IMR-90 (cell line): ENCODE data around the gene HIPK3. TPM values are rescaled to one million over a fixed set of nuclear protein-coding genes. Genes with fewer than 3 reads are reported as not detected.

ENCODE experiments used
- ATAC-seq: fragments of 200-7000 bp; cut with Tn5 transposase; 2 replicates; pipeline ENCODE4 v1.9.1; 2020; ENCODE audit warnings: low read depth, mild to moderate bottlenecking, moderate library complexity
- BruUV-seq: library from RNA; stranded (reverse); fragments of 400-500 nt; replicated peaks from 2 replicates; lab custom pipeline; 2021; lab: Mats Ljungman, UMichigan
- CTCF ChIA-PET: fragments of 300-600 bp; formaldehyde crosslinking; extraction: SDS; loops from one replicate; lab custom pipeline; 2021; ENCODE audit warnings: antibody characterized with exemption; lab: Yijun Ruan, JAX
- POLR2A ChIA-PET: fragments of 300-600 bp; sonication (Branson Sonifier 250); formaldehyde crosslinking; loops from one replicate; lab custom pipeline; 2022; ENCODE audit warnings: antibody characterized with exemption; ENCODE audit not compliant: unreplicated experiment; lab: Charles Lee
- DNase-seq: peaks from one replicate; pipeline ENCODE4 v3.0.0; 2013
- H2AFZ ChIP-seq: replicated peaks from 2 replicates; pipeline ENCODE3; 2013; ENCODE audit warnings: low read length, mild to moderate bottlenecking; ENCODE audit not compliant: poor library complexity
- H2AK5ac ChIP-seq: 2 replicates; pipeline ENCODE4 v1.6.1; 2013; ENCODE audit warnings: low read depth, low read length, inconsistent platforms
- H2AK9ac ChIP-seq: replicated peaks from 2 replicates; pipeline ENCODE3; 2013; ENCODE audit warnings: mild to moderate bottlenecking, low read depth, low read length, moderate library complexity; ENCODE audit not compliant: poor library complexity
- H2BK120ac ChIP-seq: 2 replicates; pipeline ENCODE4 v1.6.1; 2013; ENCODE audit warnings: low read depth, low read length, inconsistent platforms
- H2BK15ac ChIP-seq: 3 replicates; pipeline ENCODE4 v1.6.1; 2013; ENCODE audit warnings: low read depth, low read length, inconsistent platforms
- H2BK20ac ChIP-seq: 2 replicates; pipeline ENCODE4 v1.6.1; 2013; ENCODE audit warnings: low read depth, mild to moderate bottlenecking, inconsistent platforms, low read length, moderate library complexity
- H2BK5ac ChIP-seq: 2 replicates; pipeline ENCODE4 v1.6.1; 2013; ENCODE audit warnings: mild to moderate bottlenecking, low read depth, low read length, inconsistent platforms; ENCODE audit not compliant: poor library complexity, severe bottlenecking
- H3K14ac ChIP-seq: replicated peaks from 2 replicates; pipeline ENCODE4 v1.6.1; 2013; ENCODE audit warnings: low read depth, low read length, inconsistent platforms
- H3K18ac ChIP-seq: 2 replicates; pipeline ENCODE4 v1.6.1; 2013; ENCODE audit warnings: low read depth, low read length, control low read depth
- H3K23ac ChIP-seq: 2 replicates; pipeline ENCODE4 v1.6.1; 2013; ENCODE audit warnings: low read depth, low read length, inconsistent platforms
- H3K27ac ChIP-seq: 2 replicates; pipeline ENCODE4 v1.5.1; 2013; ENCODE audit warnings: mild to moderate bottlenecking, control low read depth, low read length; ENCODE audit not compliant: insufficient read depth
- H3K27me3 ChIP-seq: 2 replicates; pipeline ENCODE4 v1.6.1; 2013; ENCODE audit warnings: low read length; ENCODE audit not compliant: control insufficient read depth, insufficient read depth
- H3K36me3 ChIP-seq: 2 replicates; pipeline ENCODE4 v1.6.1; 2013; ENCODE audit warnings: low read length, mixed read lengths; ENCODE audit not compliant: control insufficient read depth, insufficient read depth
- H3K4ac ChIP-seq: 2 replicates; pipeline ENCODE4 v1.6.1; 2013; ENCODE audit warnings: low read depth, low read length, inconsistent platforms
- H3K4me1 ChIP-seq: 2 replicates; pipeline ENCODE4 v1.6.1; 2013; ENCODE audit warnings: low read length, mixed read lengths; ENCODE audit not compliant: control insufficient read depth, insufficient read depth
- H3K4me2 ChIP-seq: 2 replicates; pipeline ENCODE4 v1.6.1; 2013; ENCODE audit warnings: low read depth, mild to moderate bottlenecking, control low read depth, low read length, moderate library complexity
- H3K4me3 ChIP-seq: 2 replicates; pipeline ENCODE4 v1.5.1; 2013; ENCODE audit warnings: low read depth, mild to moderate bottlenecking, control low read depth, low read length, moderate library complexity; ENCODE audit not compliant: insufficient read depth
- H3K56ac ChIP-seq: 2 replicates; pipeline ENCODE4 v1.6.1; 2013; ENCODE audit warnings: low read length, inconsistent platforms; ENCODE audit not compliant: insufficient read depth; ENCODE audit errors: extremely low read depth
- H3K79me1 ChIP-seq, 2 experiments: 2 replicates each; pipeline ENCODE4 v1.6.1; 2013; ENCODE audit warnings: low read length in 2 of 2, inconsistent platforms in 1 of 2, low read depth in 1 of 2
- H3K9ac ChIP-seq: 2 replicates; pipeline ENCODE4 v1.6.1; 2013; ENCODE audit warnings: low read depth, low read length, control low read depth
- H3K9me1 ChIP-seq: 2 replicates; pipeline ENCODE4 v1.6.1; 2013; ENCODE audit warnings: low read length, inconsistent platforms; ENCODE audit not compliant: insufficient read depth
- H3K9me3 ChIP-seq: 2 replicates; pipeline ENCODE4 v1.6.1; 2013; ENCODE audit warnings: low read length; ENCODE audit not compliant: control insufficient read depth, insufficient read depth
- H4K20me1 ChIP-seq: 2 replicates; pipeline ENCODE4 v1.6.1; 2013; ENCODE audit warnings: low read length, inconsistent platforms; ENCODE audit not compliant: insufficient read depth
- H4K5ac ChIP-seq: 2 replicates; pipeline ENCODE4 v1.6.1; 2013; ENCODE audit warnings: mild to moderate bottlenecking, low read depth, low read length, control low read depth
- H4K8ac ChIP-seq, 2 experiments: 2 replicates each; pipeline ENCODE4 v1.6.1; 2013; ENCODE audit warnings: low read depth in 2 of 2, low read length in 2 of 2, control low read depth in 1 of 2, inconsistent platforms in 1 of 2
- H4K91ac ChIP-seq: 2 replicates; pipeline ENCODE4 v1.6.1; 2013; ENCODE audit warnings: low read depth, low read length, inconsistent platforms; ENCODE audit not compliant: insufficient read depth
- BHLHE40 ChIP-seq: fragments of 150-350 bp; IDR thresholded peaks from 2 replicates; pipeline ENCODE4 v1.6.1; 2016; ENCODE audit warnings: mild to moderate bottlenecking, low read depth, low read length
- CEBPB ChIP-seq: IDR thresholded peaks from 2 replicates; pipeline ENCODE4 v1.6.1; 2012; ENCODE audit warnings: low read depth, low read length, improper control_type of control experiment
- CHD1 ChIP-seq: IDR thresholded peaks from 2 replicates; pipeline ENCODE4 v1.6.1; 2012; ENCODE audit warnings: low read depth, low read length, improper control_type of control experiment
- CTCF ChIP-seq: conservative IDR thresholded peaks from 2 replicates; pipeline ENCODE4 v1.5.1; 2012; ENCODE audit warnings: mild to moderate bottlenecking, low read depth, low read length, improper control_type of control experiment
- ELK1 ChIP-seq: fragments of 150-350 bp; IDR thresholded peaks from 2 replicates; pipeline ENCODE4 v1.6.1; 2016; ENCODE audit warnings: low read depth, mild to moderate bottlenecking, low read length, moderate library complexity, borderline replicate concordance
- FOS ChIP-seq: fragments of 150-350 bp; IDR thresholded peaks from 2 replicates; pipeline ENCODE4 v1.6.1; 2016; ENCODE audit warnings: low read depth, low read length
- MAFK ChIP-seq: IDR thresholded peaks from 2 replicates; pipeline ENCODE4 v1.6.1; 2012; ENCODE audit warnings: low read depth, low read length, improper control_type of control experiment
- MAZ ChIP-seq: IDR thresholded peaks from 2 replicates; pipeline ENCODE4 v1.6.1; 2012; ENCODE audit warnings: low read depth, mild to moderate bottlenecking, low read length, improper control_type of control experiment, moderate library complexity, borderline replicate concordance
- MXI1 ChIP-seq: IDR thresholded peaks from 2 replicates; pipeline ENCODE4 v1.6.1; 2012; ENCODE audit warnings: low read depth, mild to moderate bottlenecking, low read length, moderate library complexity, borderline replicate concordance
- NFE2L2 ChIP-seq: fragments of 150-350 bp; IDR thresholded peaks from 2 replicates; pipeline ENCODE4 v1.6.1; 2016; ENCODE audit warnings: low read depth, mild to moderate bottlenecking, low read length
- POLR2A ChIP-seq: IDR thresholded peaks from 2 replicates; pipeline ENCODE4 v1.6.1; 2012; ENCODE audit warnings: mild to moderate bottlenecking, low read depth, low read length
- RAD21 ChIP-seq: IDR thresholded peaks from 2 replicates; pipeline ENCODE4 v1.6.1; 2012; ENCODE audit warnings: low read length, improper control_type of control experiment
- RCOR1 ChIP-seq: IDR thresholded peaks from 2 replicates; pipeline ENCODE4 v1.6.1; 2012; ENCODE audit warnings: mild to moderate bottlenecking, low read length, improper control_type of control experiment; ENCODE audit not compliant: insufficient replicate concordance
- RFX5 ChIP-seq: IDR thresholded peaks from 2 replicates; pipeline ENCODE4 v1.8.0; 2012; ENCODE audit warnings: low read depth, mild to moderate bottlenecking, low read length, moderate library complexity
- SMC3 ChIP-seq: fragments of 150-350 bp; IDR thresholded peaks from 2 replicates; pipeline ENCODE4 v1.6.1; 2016; ENCODE audit warnings: low read depth, mild to moderate bottlenecking, antibody characterized with exemption, low read length, moderate library complexity
- USF2 ChIP-seq: fragments of 150-350 bp; IDR thresholded peaks from 2 replicates; pipeline ENCODE4 v1.6.1; 2017; ENCODE audit warnings: mild to moderate bottlenecking, antibody characterized with exemption, low read length, low read depth
- WGBS, 2 experiments: methylation state at CpG; one replicate each; pipeline versions ENCODE4 v1.1.5 to v1.1.7; 2013; ENCODE audit warnings: missing lambda C conversion rate in 2 of 2; ENCODE audit not compliant: insufficient read length in 1 of 2; ENCODE audit errors: extremely low coverage in 2 of 2; 5-methylcytosine and 5-hydroxymethylcytosine counted together
- dilution Hi-C: fragments of 300-500 bp; cut with HindIII; formaldehyde crosslinking; loops from one replicate; pipeline ENCODE4 v1.14.3; 2018; ENCODE audit warnings: low sequenced_read_pairs; ENCODE audit not compliant: unreplicated experiment
- in situ Hi-C: fragments of 300-500 bp; cut with MboI; formaldehyde crosslinking; loops from 3 replicates; pipeline ENCODE4 v1.14.3; 2019; ENCODE audit warnings: low sequenced_read_pairs, inconsistent platforms, mixed read lengths
- intact Hi-C: fragments of 100-400 bp; cut with micrococcal nuclease; formaldehyde crosslinking; loops from 2 replicates; pipeline ENCODE4 v1.10.0; 2022
- polyA plus RNA-seq, 3 experiments: library from polyadenylated mRNA; depleted of rRNA; stranded (reverse); fragments of >200 nt; gene quantifications; 2 replicates each; pipeline ENCODE4 v1.2.3, GENCODE V29; 2012; ENCODE audit warnings: low replicate concordance in 1 of 3
- total RNA-seq: library from RNA; depleted of rRNA; stranded (reverse); fragments of >200 nt; gene quantifications from 2 replicates; pipeline ENCODE4 v1.2.3, GENCODE V29; 2012

HIPK3 gene
- total and polyA plus RNA-seq, 2 of the 4 experiments (the other 2 are of a cell fraction), result 8.3 to 103 TPM

GRCh38 chr11:33268945-33269540 is 11.9 kb downstream of the HIPK3 start:
- H3K4me2 ChIP-seq, result peak overlapping the region; percentile 59
- in situ Hi-C loops, result no loop called here
- no peak overlapping the region for H4K8ac ChIP-seq
- peak overlapping the region; percentile 58; the same call in 1 of the 2 replicates for H2AK5ac ChIP-seq
- 93% methylated on average over 3 of the region's 4 CpGs; no CpG with 5 or more reads in 1 of the 2 experiments for WGBS, 2 experiments
- H3K27me3 ChIP-seq, result no peaks in the 10 kb centered on the region
- DNase-seq (peak; percentile 29), ATAC-seq (no peak)
- no peak overlapping the region for H4K91ac ChIP-seq
- no peak overlapping the region for H3K4me3 ChIP-seq
- H3K9me1 ChIP-seq, result peaks cover 18% of the 10 kb centered on the region
- peaks cover 5% of the 10 kb centered on the region for H3K4me1 ChIP-seq
- no peak overlapping the region for H3K9ac ChIP-seq
- no peak overlapping the region for H2BK20ac ChIP-seq
- ChIA-PET POLR2A (no interaction called here), CTCF (no interaction called here)
- peak overlapping the region; percentile 79; the same call in 1 of the 2 replicates for H3K23ac ChIP-seq
- H2BK15ac ChIP-seq, result no peak overlapping the region
- no peak overlapping the region for H3K4ac ChIP-seq
- no peak overlapping the region for H3K27ac ChIP-seq
- peaks cover 0 to 57% of the 10 kb centered on the region in 2 experiments; a peak in 3 of 4 replicates for H3K79me1 ChIP-seq
- H2AFZ ChIP-seq, result no peak overlapping the region
- H4K5ac ChIP-seq, result no peak overlapping the region
- BruUV-seq, result no TSS peak
- no peak overlapping the region for H2BK120ac ChIP-seq
- dilution Hi-C loops, result no loop called here
- no peak overlapping the region for H3K56ac ChIP-seq
- no peak for TF ChIP-seq RFX5
- TF ChIP-seq MAFK, result no peak
- TF ChIP-seq MXI1, result no peak
- TF ChIP-seq USF2, result no peak
- TF ChIP-seq BHLHE40, result no peak
- TF ChIP-seq MAZ, result no peak
- no peak for TF ChIP-seq NFE2L2
- no peak for TF ChIP-seq RAD21
- no peak for TF ChIP-seq RCOR1
- TF ChIP-seq CHD1, result no peak
- no peak for TF ChIP-seq CTCF
- TF ChIP-seq CEBPB, result no peak
- TF ChIP-seq FOS, result no peak
- no peak for TF ChIP-seq ELK1
- TF ChIP-seq POLR2A, result no peak
- no peak for TF ChIP-seq SMC3
- peak overlapping the region; percentile 48; the same call in 1 of the 2 replicates for H3K14ac ChIP-seq
- no peak overlapping the region for H3K18ac ChIP-seq
- H2AK9ac ChIP-seq, result no peak overlapping the region
- intact Hi-C loops, result no loop called here
- no peaks in the 10 kb centered on the region for H3K9me3 ChIP-seq
- H2BK5ac ChIP-seq, result no peak overlapping the region
- no peaks in the 10 kb centered on the region for H3K36me3 ChIP-seq
- peaks cover 88% of the 10 kb centered on the region for H4K20me1 ChIP-seq
